IPS-NIHi11 (cell line): ENCODE measurements around the gene MKI67.

Experiments used
- DNase-seq: peaks from one replicate; pipeline ENCODE4 v3.0.0; 2012; ENCODE audit warnings: mixed read lengths, low spot score

The MKI67 gene

GRCh38 chr10:128081720-128082119, 44.5 kb downstream of the MKI67 start:
- DNase-seq: no peak

GRCh38 chr10:128081222-128081621, 45.0 kb downstream of the MKI67 start:
- no peak for DNase-seq

- no peak for DNase-seq
Measured at GRCh38 chr10:128080641-128081040, 45.6 kb downstream of the MKI67 start.

- no peak for DNase-seq
Measured at GRCh38 chr10:128080231-128080630, 46.0 kb downstream of the MKI67 start.

- peak; percentile 83 for DNase-seq
Measured at GRCh38 chr10:128078136-128078969, 47.9 kb downstream of the MKI67 start.

GRCh38 chr10:128077155-128077875, 48.9 kb downstream of the MKI67 start:
- DNase-seq: no peak

- DNase-seq: no peak
Measured at GRCh38 chr10:128074589-128074988, 51.6 kb downstream of the MKI67 start.

GRCh38 chr10:128073890-128074289, 52.3 kb downstream of the MKI67 start:
- DNase-seq: no peak

- no peak for DNase-seq
Measured at GRCh38 chr10:128072941-128073645, 53.1 kb downstream of the MKI67 start.

GRCh38 chr10:128072046-128072445, 54.2 kb downstream of the MKI67 start:
- DNase-seq: no peak

- DNase-seq: no peak
Measured at GRCh38 chr10:128071417-128071782, 54.8 kb downstream of the MKI67 start.

GRCh38 chr10:128070721-128071416, 55.4 kb downstream of the MKI67 start:
- no peak for DNase-seq

GRCh38 chr10:128070161-128070560, 56.1 kb downstream of the MKI67 start:
- DNase-seq: no peak

- DNase-seq: peak; percentile 84
Measured at GRCh38 chr10:128069351-128070051, 56.7 kb downstream of the MKI67 start.

- DNase-seq: no peak
Measured at GRCh38 chr10:128068398-128069285, 57.6 kb downstream of the MKI67 start.

GRCh38 chr10:128067691-128068397, 58.4 kb downstream of the MKI67 start:
- DNase-seq: no peak

- DNase-seq: no peak
Measured at GRCh38 chr10:128066870-128067382, 59.3 kb downstream of the MKI67 start.

GRCh38 chr10:128065881-128066534, 60.2 kb downstream of the MKI67 start:
- DNase-seq: no peak

- no peak for DNase-seq
Measured at GRCh38 chr10:128064970-128065580, 61.1 kb downstream of the MKI67 start.
